ENCODE measurements around the gene PWP1. TPM values are rescaled to one million over a fixed set of nuclear protein-coding genes. Genes with fewer than 3 reads are reported as not detected.

Gene PWP1
- total RNA-seq, 1 experiment from 2014 or later = 49.7 TPM

- no peak overlapping the region for H4K5ac ChIP-seq (ENCODE audit: insufficient read length, low read depth, low read length)
- H3K9ac ChIP-seq (ENCODE audit: extremely low read depth, insufficient read length, low read length) = no peak overlapping the region
- Mint-ChIP-seq H3K36me3 (ENCODE audit: insufficient read depth in 1 of 3, low read depth in 3 of 3) (peaks cover 0 to 4% (median 0%) of the 10 kb centered on the region in 3 experiments; a peak in 1 of 7 replicates), H3K9me3 (no peaks in the 10 kb centered on the region), H3K27ac (peak overlapping the region; percentile 89 to 99 (median 97)), H3K27me3 (ENCODE audit: low read depth) (no peaks in the 10 kb centered on the region; the same call in 1 of the 2 replicates), H3K4me3 (peak overlapping the region; percentile 24 to 55; a peak in 3 of 5 replicates), H3K4me1 (peaks cover 24 to 32% of the 10 kb centered on the region in 2 experiments)
- no peak overlapping the region for H2BK20ac ChIP-seq (ENCODE audit: low read depth, low read length, poor library complexity, severe bottlenecking)
- peak overlapping the region; percentile 6 for H2BK5ac ChIP-seq (ENCODE audit: insufficient read length, low read length)
- H3K23me2 ChIP-seq (ENCODE audit: insufficient read length, low read depth, low read length, poor library complexity, severe bottlenecking) = no peaks in the 10 kb centered on the region
- no peaks in the 10 kb centered on the region for H3K79me1 ChIP-seq (ENCODE audit: insufficient read depth, low read depth, low read length, poor library complexity, severe bottlenecking)
- H3K9me3 ChIP-seq (ENCODE audit: control insufficient read depth, low read depth, low read length) = no peaks in the 10 kb centered on the region
- H4K20me1 ChIP-seq (ENCODE audit: control insufficient read depth, insufficient read depth, insufficient read length) = no peaks in the 10 kb centered on the region
- no peak overlapping the region for H2AK5ac ChIP-seq (ENCODE audit: insufficient read length, low read length)
- H4K91ac ChIP-seq (ENCODE audit: insufficient read length, low read depth, low read length) = peak overlapping the region; percentile 12
- peak overlapping the region; percentile 85 for H3K27ac ChIP-seq (ENCODE audit: insufficient read length, low read depth, low read length)
- no peak overlapping the region for H2BK12ac ChIP-seq (ENCODE audit: insufficient read length, low read depth, low read length)
- no peaks in the 10 kb centered on the region for H3K27me3 ChIP-seq (ENCODE audit: insufficient read depth, low read length)
- H3K4ac ChIP-seq (ENCODE audit: low read depth, low read length) = no peak overlapping the region
- no peaks in the 10 kb centered on the region for H3K79me2 ChIP-seq (ENCODE audit: insufficient read depth, low read length)
- H2BK15ac ChIP-seq (ENCODE audit: low read depth, low read length) = no peak overlapping the region
- H3K56ac ChIP-seq (ENCODE audit: insufficient read length, low read depth, low read length) = no peak overlapping the region
- DNase-seq = peak; percentile 92
- H3K18ac ChIP-seq (ENCODE audit: insufficient read length, low read depth, low read length) = peak overlapping the region; percentile 86
- H4K8ac ChIP-seq (replicated peaks; ENCODE audit: insufficient read length, low read depth, low read length) = no peak overlapping the region
- H3K4me1 ChIP-seq (ENCODE audit: insufficient read depth, low read length) = peaks cover 5% of the 10 kb centered on the region; the same call in 1 of the 2 replicates
- no peak for TF ChIP-seq CTCF (conservative IDR thresholded peaks at IDR 0.05)
- H3K14ac ChIP-seq (ENCODE audit: insufficient read depth, low read length) = peak overlapping the region; percentile 27
- H2AFZ ChIP-seq (ENCODE audit: low read length) = no peak overlapping the region
- H2BK120ac ChIP-seq (ENCODE audit: low read depth, low read length, poor library complexity, severe bottlenecking) = no peak overlapping the region
- WGBS (ENCODE audit: extremely low coverage, insufficient read length, low lambda C conversion rate) = no CpG with 5 or more reads among the region's 27 CpGs
- H3K4me2 ChIP-seq (ENCODE audit: insufficient read depth, insufficient read length, low read length) = peak overlapping the region; percentile 2
- no peak overlapping the region for H3T11ph ChIP-seq (ENCODE audit: low read length)
- H3K23ac ChIP-seq (ENCODE audit: insufficient read length, low read depth, low read length) = no peak overlapping the region
Observed at GRCh38 chr12:107645630-107646333, 39.8 kb upstream of the PWP1 start.
